Central memory CD8-positive, alpha-beta T cell (primary cell): ENCODE results near the gene KCNK5.

Source experiments
- ATAC-seq: fragments of 150-1000 bp; cut with Tn5 transposase; replicated peaks from 2 replicates; pipeline ENCODE4 v1.10.0; 2022; ENCODE audit warnings: mild to moderate bottlenecking, moderate FRiP score, moderate number of reproducible peaks; ENCODE audit not compliant: poor library complexity, severe bottlenecking; ENCODE audit errors: extremely low read depth
- DNase-seq, 2 donors: peaks; one replicate each; pipeline ENCODE4 v3.0.0; 2021; ENCODE audit warnings: low spot score in 2 of 2
- H3K27ac Mint-ChIP-seq: one replicate; pipeline ENCODE4 v1.8.0; 2022; ENCODE audit warnings: low read depth, mild to moderate bottlenecking, moderate library complexity, mixed read lengths
- H3K27me3 Mint-ChIP-seq: one replicate; pipeline ENCODE4 v1.8.0; 2022; ENCODE audit warnings: mixed read lengths
- H3K36me3 Mint-ChIP-seq: one replicate; pipeline ENCODE4 v1.8.0; 2022; ENCODE audit warnings: mild to moderate bottlenecking, moderate library complexity, mixed read lengths; ENCODE audit not compliant: insufficient read depth
- H3K4me1 Mint-ChIP-seq: one replicate; pipeline ENCODE4 v1.8.0; 2022; ENCODE audit warnings: mixed read lengths
- H3K4me3 Mint-ChIP-seq: one replicate; pipeline ENCODE4 v1.8.0; 2022; ENCODE audit warnings: mild to moderate bottlenecking, moderate library complexity, mixed read lengths
- H3K9me3 Mint-ChIP-seq: one replicate; pipeline ENCODE4 v1.8.0; 2022; ENCODE audit warnings: mixed read lengths

The KCNK5 gene

DNA sequence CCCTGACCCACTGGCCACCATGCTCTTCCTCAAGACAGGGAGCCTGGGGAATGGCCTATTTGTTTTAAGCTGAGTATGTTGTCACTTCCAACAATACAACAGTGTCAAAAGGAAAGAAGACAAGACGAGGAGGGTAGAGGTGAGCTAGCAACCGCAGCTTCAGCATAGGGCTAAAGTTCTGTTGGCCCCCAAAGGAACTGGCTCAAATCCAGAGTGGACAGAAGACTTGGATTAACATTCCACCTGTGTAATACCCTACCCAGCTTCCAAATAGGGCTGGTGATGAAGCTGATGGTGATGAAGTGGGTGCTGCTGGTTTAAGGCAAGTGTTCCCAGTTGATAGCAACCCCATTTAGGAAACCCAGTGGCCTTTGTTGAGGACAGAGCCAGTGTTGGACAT, 31.7 kb upstream of the KCNK5 start:
- H3K36me3 Mint-ChIP-seq, result no peaks in the 10 kb centered on the region
- H3K4me3 Mint-ChIP-seq, result no peak overlapping the region

DNA sequence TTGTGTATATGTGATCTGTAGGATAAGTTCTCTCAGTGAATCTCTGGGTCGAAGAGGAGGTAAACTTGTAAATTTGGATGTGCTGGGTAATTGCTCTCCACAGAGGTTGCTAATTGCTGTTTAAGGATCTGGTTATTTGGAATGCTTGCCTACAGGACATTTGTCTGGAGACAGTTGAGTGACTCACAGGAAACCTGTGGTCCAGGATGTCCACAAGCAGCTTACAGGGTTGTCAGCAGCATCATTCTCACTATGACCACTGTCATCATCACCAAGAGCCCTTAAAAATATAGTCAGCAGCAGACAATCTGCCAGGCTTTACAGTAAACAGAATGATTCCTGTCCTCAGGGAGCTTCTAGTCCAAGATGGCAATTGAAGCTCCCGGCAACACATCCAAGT, 31.2 kb upstream of the KCNK5 start:
- ATAC-seq (no peak), DNase-seq (no peak)
- Mint-ChIP-seq H3K9me3 (no peaks in the 10 kb centered on the region), H3K27me3 (peaks cover 26% of the 10 kb centered on the region), H3K36me3 (no peaks in the 10 kb centered on the region), H3K4me1 (no peaks in the 10 kb centered on the region), H3K27ac (no peak overlapping the region), H3K4me3 (no peak overlapping the region)

More for the DNA sequence above, 31.7 kb upstream of the KCNK5 start:
- DNase-seq (no peak), ATAC-seq (no peak)
- no peaks in the 10 kb centered on the region for H3K4me1 Mint-ChIP-seq
- peaks cover 26% of the 10 kb centered on the region for H3K27me3 Mint-ChIP-seq
- no peaks in the 10 kb centered on the region for H3K9me3 Mint-ChIP-seq
- no peak overlapping the region for H3K27ac Mint-ChIP-seq

DNA sequence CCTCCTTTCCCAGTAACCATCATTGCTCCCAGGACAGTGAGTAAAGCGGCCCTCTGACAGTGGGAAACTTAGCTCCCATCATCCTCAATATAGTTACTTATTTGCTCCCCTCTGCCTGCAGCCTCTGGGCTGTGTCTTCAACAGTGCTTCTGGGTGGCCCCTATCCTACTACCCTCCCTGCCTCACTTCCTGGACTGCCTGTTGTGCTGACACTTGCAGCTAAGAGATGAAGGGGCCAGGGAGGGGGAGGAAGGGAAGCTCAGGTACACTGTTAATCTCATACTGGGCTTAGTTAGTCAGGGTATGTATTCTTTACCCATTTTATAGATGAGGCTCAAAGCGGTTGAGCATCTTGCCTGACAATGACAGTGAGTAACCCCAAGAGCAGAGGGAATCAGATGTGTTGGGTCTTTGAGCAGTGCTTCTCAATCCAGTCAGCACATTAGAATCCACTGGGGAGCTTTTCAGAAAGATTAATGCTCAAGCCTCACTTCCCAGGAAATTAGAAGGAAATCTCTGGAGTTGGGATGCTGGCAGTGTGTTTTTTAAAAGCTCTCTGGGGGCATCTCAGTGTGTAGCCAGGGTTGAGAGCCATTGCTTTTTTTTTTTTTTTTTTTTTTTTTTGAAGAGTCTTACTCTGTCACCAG, 27.1 kb upstream of the KCNK5 start:
- DNase-seq (no peak), ATAC-seq (no peak)
- Mint-ChIP-seq H3K4me1 (no peaks in the 10 kb centered on the region), H3K9me3 (no peaks in the 10 kb centered on the region), H3K27me3 (peaks cover 28% of the 10 kb centered on the region), H3K4me3 (no peak overlapping the region), H3K36me3 (no peaks in the 10 kb centered on the region), H3K27ac (no peak overlapping the region)

DNA sequence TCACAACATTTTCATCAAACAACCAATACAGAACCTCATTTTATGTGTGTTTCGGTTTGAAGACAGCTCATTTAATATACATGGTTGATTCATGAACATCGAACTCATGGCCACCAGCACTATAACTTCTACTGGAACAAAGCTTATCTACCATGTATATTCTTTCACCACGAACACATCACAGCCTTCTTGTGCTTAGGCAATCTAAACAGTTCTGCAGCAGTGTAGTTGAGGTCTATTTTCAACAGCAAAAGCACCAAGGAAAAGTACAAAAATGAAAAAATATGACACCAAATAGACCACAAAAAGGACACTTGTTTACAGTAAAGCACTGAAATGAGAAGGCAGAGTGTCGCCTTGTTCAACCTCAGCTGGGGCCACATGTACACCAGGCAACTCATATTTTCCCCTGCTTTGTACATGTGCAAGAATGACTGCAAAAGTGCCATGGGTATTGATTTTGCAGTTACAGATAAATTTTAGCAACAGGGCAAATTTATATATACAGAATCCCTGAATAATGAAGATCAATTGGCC, 25.8 kb upstream of the KCNK5 start:
- Mint-ChIP-seq H3K27me3 (peaks cover 15% of the 10 kb centered on the region), H3K36me3 (no peaks in the 10 kb centered on the region), H3K27ac (no peak overlapping the region), H3K9me3 (no peaks in the 10 kb centered on the region), H3K4me1 (no peaks in the 10 kb centered on the region), H3K4me3 (no peak overlapping the region)
- ATAC-seq (no peak), DNase-seq (no peak)

DNA sequence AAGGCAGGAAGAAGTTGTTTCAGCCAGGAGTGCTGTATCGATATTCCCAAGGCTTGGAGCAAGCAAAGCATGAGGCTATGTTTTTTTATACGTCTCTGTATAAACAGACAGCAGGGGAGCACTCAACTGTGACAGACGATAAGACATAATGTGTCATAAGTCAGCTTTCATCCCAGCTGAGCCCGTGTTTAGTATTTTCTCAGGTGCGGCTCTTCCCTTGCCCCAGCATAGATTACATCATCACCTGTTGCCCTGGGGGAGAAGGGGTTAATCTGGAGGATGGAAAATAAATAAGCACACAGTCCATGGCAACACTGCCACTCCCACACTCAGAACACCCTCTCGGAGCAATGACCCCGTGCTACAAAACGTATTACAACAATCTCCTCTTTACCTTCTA, 22.1 kb upstream of the KCNK5 start:
- Mint-ChIP-seq H3K27ac (no peak overlapping the region), H3K4me1 (peaks cover 6% of the 10 kb centered on the region), H3K36me3 (no peaks in the 10 kb centered on the region), H3K4me3 (no peak overlapping the region), H3K9me3 (no peaks in the 10 kb centered on the region), H3K27me3 (peaks cover 13% of the 10 kb centered on the region)
- DNase-seq (no peak), ATAC-seq (no peak)

DNA sequence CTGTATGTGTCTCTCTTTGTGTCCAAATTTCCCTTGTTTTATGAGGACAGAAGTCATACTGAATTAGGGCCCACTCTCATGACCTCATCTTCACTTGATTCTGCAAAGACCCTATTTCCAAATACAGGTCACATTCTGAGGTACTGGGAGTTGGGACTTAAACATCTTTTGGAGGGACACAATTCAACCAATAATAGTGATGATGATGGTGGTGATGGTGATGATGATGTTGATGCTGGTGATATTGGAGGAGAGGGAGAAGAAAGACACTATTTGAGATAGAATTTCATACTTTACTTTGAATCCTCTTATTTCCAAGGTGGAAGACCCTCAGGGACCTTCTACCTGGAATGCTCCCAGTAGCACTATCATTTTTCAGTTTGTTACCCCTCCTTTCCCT, 21.2 kb upstream of the KCNK5 start:
- no peaks in the 10 kb centered on the region for H3K36me3 Mint-ChIP-seq
- no peak overlapping the region for H3K4me3 Mint-ChIP-seq
- H3K27ac Mint-ChIP-seq, result no peak overlapping the region
- DNase-seq (no peak), ATAC-seq (no peak)
- peaks cover 6% of the 10 kb centered on the region for H3K4me1 Mint-ChIP-seq
- H3K27me3 Mint-ChIP-seq, result peaks cover 13% of the 10 kb centered on the region
- no peaks in the 10 kb centered on the region for H3K9me3 Mint-ChIP-seq

DNA sequence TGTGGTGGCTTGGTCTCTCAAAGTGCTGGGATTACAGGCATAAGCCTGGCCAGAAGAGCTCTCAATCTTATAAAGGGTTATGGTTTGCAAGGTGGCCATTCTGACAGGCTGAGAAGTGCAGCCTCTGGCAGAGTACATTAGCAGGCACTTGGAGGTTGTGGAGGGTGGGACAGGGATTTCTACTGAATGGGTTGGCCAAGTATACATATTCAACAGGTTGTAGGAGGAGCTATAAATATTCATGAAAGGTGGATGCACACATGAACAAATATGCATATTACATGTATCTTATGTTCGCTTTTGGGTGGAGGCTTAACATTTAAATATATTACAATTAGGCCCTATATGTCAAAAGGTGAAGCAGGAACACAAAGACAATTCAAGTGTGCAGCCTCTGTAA, 20.0 kb upstream of the KCNK5 start:
- no peak for ATAC-seq
- Mint-ChIP-seq H3K27me3 (peaks cover 6% of the 10 kb centered on the region), H3K9me3 (no peaks in the 10 kb centered on the region), H3K4me1 (peaks cover 6% of the 10 kb centered on the region), H3K27ac (no peak overlapping the region), H3K4me3 (no peak overlapping the region), H3K36me3 (no peaks in the 10 kb centered on the region)
- DNase-seq, result no peak

DNA sequence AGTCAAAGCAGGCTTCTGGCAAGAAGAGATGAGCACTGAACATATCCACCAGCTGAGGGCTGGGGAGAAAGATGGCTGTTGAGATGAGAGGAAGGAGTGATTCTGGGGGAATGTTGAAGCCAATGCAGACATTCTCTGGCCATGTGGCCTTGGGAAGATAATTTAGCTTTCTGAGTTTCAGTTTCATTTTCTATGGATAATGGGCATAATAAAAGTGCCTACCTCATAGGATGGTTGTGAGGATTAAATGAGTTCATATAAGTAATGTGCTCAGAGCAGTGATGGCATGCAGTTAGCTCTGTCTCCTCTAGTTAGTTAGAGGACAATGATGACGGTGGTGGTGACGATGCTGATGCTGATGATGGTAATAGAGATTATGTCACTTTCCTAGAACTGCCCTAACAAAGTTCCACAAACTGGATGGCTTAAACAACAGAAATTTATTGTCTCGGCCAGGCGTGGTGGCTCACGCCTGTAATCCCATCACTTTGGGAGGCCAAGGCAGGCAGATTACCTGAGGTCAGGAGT, 18.5 kb upstream of the KCNK5 start:
- no peaks in the 10 kb centered on the region for H3K36me3 Mint-ChIP-seq
- DNase-seq, result no peak
- H3K4me1 Mint-ChIP-seq, result peaks cover 6% of the 10 kb centered on the region
- H3K27ac Mint-ChIP-seq, result no peak overlapping the region
- H3K27me3 Mint-ChIP-seq, result no peaks in the 10 kb centered on the region
- H3K4me3 Mint-ChIP-seq, result no peak overlapping the region
- no peaks in the 10 kb centered on the region for H3K9me3 Mint-ChIP-seq
- no peak for ATAC-seq

DNA sequence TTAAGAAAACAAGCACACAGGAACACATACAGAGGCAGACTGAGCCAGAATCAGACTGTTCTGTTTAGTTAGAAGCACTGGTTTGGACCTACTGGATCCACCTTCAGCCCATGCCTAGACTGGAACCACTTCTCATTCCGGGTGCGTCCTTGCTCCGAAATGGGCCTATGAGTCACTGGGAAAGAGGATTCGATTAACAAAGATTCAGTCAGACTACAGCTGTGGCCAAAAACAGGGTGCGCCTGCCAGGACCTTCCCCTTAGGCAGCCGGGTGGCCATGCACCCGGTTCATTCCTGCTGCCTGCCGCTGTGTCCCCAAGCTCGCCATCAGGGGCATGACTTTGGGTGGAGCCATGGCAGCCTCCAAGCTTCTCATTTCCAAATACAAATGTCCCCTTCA, 14.5 kb upstream of the KCNK5 start:
- Mint-ChIP-seq H3K4me1 (peaks cover 6% of the 10 kb centered on the region), H3K27me3 (no peaks in the 10 kb centered on the region), H3K9me3 (no peaks in the 10 kb centered on the region), H3K36me3 (no peaks in the 10 kb centered on the region), H3K4me3 (no peak overlapping the region), H3K27ac (no peak overlapping the region)
- no peak for DNase-seq
- no peak for ATAC-seq

DNA sequence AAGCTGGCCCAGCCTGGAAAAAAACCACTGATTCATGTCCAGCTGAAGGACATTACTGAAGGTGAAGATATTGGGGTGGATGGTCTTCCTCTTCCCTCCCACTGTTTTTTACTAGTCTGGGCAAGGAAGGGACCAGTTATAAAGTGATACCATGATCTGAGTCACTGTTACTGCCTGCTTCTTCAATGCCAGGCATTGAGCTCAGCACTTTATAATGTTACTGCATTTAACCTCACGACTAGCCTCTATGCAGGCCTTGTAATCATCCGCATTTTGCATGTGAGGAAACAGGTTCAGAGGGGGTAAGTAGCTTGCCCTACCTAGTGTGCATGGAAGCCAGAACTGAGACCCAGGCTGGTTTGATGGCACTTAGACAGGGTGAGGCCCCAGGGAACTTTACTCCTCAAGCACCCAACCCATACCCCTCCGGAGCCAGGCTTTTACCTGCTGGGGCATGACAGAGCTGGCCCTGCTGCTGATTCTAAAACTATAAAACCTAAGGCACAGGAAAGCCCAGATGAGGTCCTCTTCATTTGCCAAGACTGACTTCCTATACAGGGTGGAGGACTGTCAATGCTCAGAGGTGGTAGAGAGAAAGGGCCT, 11.0 kb upstream of the KCNK5 start:
- Mint-ChIP-seq H3K27me3 (no peaks in the 10 kb centered on the region), H3K4me3 (no peak overlapping the region), H3K27ac (no peak overlapping the region), H3K9me3 (no peaks in the 10 kb centered on the region), H3K36me3 (no peaks in the 10 kb centered on the region), H3K4me1 (no peaks in the 10 kb centered on the region)
- DNase-seq (no peak), ATAC-seq (no peak)

DNA sequence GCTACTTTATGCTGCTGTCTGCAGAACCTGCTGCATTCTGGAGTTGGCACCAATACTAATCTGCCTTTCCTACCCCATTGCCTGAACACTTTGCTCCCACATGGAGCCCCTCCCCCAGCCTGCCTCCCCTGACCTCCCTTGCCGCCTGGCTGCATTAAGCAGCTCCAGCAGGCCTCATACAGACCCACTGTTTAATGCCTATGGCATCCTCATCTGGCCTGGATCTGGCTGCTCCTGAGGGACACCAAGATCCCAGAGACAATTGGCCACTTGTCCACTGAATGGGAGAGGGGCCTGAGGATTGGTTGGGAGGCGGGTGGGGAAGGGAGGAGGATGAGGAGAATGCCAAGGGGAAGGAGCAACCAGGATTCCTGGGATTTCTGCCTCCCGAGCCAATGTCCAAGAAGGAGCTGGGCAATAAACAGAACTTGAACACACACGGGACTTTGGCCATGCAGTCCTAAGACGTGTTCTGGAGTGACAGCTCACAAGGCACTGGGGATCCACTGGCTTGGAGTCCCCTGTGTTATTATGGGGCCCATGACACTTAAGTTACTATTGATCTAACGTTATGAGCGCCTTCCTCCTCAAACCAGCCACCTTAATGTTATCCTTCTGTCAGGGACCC, 10.4 kb upstream of the KCNK5 start:
- Mint-ChIP-seq H3K27me3 (no peaks in the 10 kb centered on the region), H3K36me3 (no peaks in the 10 kb centered on the region), H3K4me1 (no peaks in the 10 kb centered on the region), H3K9me3 (no peaks in the 10 kb centered on the region), H3K27ac (no peak overlapping the region), H3K4me3 (no peak overlapping the region)
- no peak for ATAC-seq
- DNase-seq, result no peak

DNA sequence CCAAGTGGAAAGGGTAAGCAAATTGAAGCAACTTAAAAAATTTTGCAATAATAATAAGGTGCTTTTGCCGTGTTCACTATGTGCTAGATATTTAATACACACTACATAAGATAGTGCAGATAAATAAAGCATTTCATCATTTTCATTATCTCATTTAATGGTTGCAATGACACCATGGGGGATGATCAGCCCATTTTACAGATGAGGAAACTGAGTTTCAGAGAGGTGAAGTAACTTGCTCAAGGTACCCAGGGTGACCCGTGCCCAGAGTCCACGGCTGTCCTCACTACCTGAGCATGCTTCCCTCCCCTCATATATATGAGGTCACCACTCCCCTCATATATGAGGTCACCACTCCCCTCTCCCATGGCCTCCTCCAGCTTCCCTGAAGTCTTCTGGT, 7.5 kb upstream of the KCNK5 start:
- Mint-ChIP-seq H3K36me3 (no peaks in the 10 kb centered on the region), H3K4me3 (no peak overlapping the region), H3K4me1 (no peaks in the 10 kb centered on the region), H3K27me3 (peaks cover 1% of the 10 kb centered on the region), H3K9me3 (no peaks in the 10 kb centered on the region), H3K27ac (no peak overlapping the region)
- no peak for DNase-seq
- no peak for ATAC-seq

DNA sequence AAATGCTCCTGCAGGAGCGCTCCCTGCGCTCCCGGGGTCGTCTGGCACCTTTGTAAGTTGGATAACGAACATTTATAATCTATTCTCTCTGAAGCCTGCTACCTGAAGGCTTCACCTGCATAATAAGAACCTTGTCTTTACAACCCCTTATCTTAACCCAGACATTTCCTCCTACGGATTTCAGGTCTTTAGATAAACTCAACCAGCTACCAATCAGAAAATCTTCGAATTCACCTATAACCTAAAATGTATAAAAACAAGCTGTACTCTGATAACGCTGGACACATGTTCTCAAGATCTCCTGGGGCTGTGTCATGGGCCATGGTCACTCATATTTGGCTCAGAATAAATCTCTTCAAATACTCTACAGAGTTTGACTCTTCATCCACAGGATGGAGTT, 4.1 kb upstream of the KCNK5 start:
- Mint-ChIP-seq H3K4me1 (peaks cover 7% of the 10 kb centered on the region), H3K36me3 (no peaks in the 10 kb centered on the region), H3K4me3 (no peak overlapping the region), H3K27ac (no peak overlapping the region), H3K27me3 (peaks cover 20% of the 10 kb centered on the region), H3K9me3 (no peaks in the 10 kb centered on the region)
- ATAC-seq, result no peak
- DNase-seq, result no peak
